Panc1 (cell line): ENCODE results near the gene COL23A1. TPM values are rescaled to one million over a fixed set of nuclear protein-coding genes. Genes with fewer than 3 reads are reported as not detected.

ENCODE experiments used
- ATAC-seq: fragments of 200-7000 bp; cut with Tn5 transposase; 2 replicates; pipeline ENCODE4 v1.9.1; 2020; ENCODE audit warnings: mild to moderate bottlenecking, moderate library complexity
- BruUV-seq: library from RNA; stranded (reverse); fragments of 400-500 nt; replicated peaks from 2 replicates; lab custom pipeline; 2021; lab: Mats Ljungman, UMichigan
- CTCF ChIA-PET: fragments of 300-600 bp; sonication (Branson Sonifier 250); formaldehyde crosslinking; loops from one replicate; lab custom pipeline; 2022; ENCODE audit warnings: antibody characterized with exemption; lab: Charles Lee
- POLR2A ChIA-PET: fragments of 300-600 bp; sonication (Branson Sonifier 250); formaldehyde crosslinking; loops from one replicate; lab custom pipeline; 2022; ENCODE audit warnings: antibody characterized with exemption; lab: Charles Lee
- DNase-seq: peaks from one replicate; pipeline ENCODE4 v3.0.0-alpha.2; 2010; ENCODE audit warnings: low read depth, low spot score
- H3K27ac ChIP-seq: 2 replicates; pipeline ENCODE4 v1.5.1; 2011; ENCODE audit warnings: mild to moderate bottlenecking, low read length, inconsistent platforms
- H3K27me3 ChIP-seq: fragments of 200-500 bp; sonication (Bioruptor generic); 2 replicates; pipeline ENCODE4 v1.6.0; 2014; ENCODE audit warnings: low read length, inconsistent platforms; ENCODE audit not compliant: control insufficient read depth, insufficient read depth
- H3K36me3 ChIP-seq: fragments of 200-500 bp; sonication (Bioruptor generic); 2 replicates; pipeline ENCODE4 v1.5.1; 2014; ENCODE audit warnings: inconsistent platforms, mild to moderate bottlenecking, low read length, moderate library complexity; ENCODE audit not compliant: control insufficient read depth, insufficient read depth
- H3K4me1 ChIP-seq: 2 replicates; pipeline ENCODE4 v1.5.1; 2011; ENCODE audit warnings: inconsistent platforms, mild to moderate bottlenecking, low read length, moderate library complexity; ENCODE audit not compliant: control insufficient read depth, insufficient read depth
- H3K4me3 ChIP-seq, 2 experiments: 2 replicates each; pipeline ENCODE4 v1.5.1; 2011 to 2012; ENCODE audit warnings: low read depth in 2 of 2, low read length in 2 of 2, mild to moderate bottlenecking in 2 of 2, inconsistent platforms in 1 of 2, moderate library complexity in 1 of 2
- H3K9me3 ChIP-seq: fragments of 200-500 bp; sonication (Bioruptor generic); 2 replicates; pipeline ENCODE4 v1.5.1; 2014; ENCODE audit warnings: low read depth, mild to moderate bottlenecking, inconsistent platforms, low read length, moderate library complexity; ENCODE audit not compliant: control insufficient read depth, insufficient read depth
- CTCF ChIP-seq: fragments of 450-650 bp; IDR thresholded peaks from 2 replicates; pipeline ENCODE4 v1.5.1; 2017; ENCODE audit warnings: mild to moderate bottlenecking
- POLR2AphosphoS5 ChIP-seq: IDR thresholded peaks from 2 replicates; pipeline ENCODE4 v1.6.1; 2012; ENCODE audit warnings: mild to moderate bottlenecking, low read depth, low read length, moderate library complexity
- REST ChIP-seq, 2 experiments: IDR thresholded peaks; 2 replicates each; pipeline ENCODE4 v1.6.1; 2011 to 2012; ENCODE audit warnings: low read depth in 2 of 2, control low read depth in 1 of 2, low read length in 1 of 2, mild to moderate bottlenecking in 1 of 2, moderate library complexity in 1 of 2; ENCODE audit not compliant: insufficient read depth in 1 of 2
- SIN3A ChIP-seq: IDR thresholded peaks from 2 replicates; pipeline ENCODE4 v1.6.1; 2012; ENCODE audit warnings: low read depth, mild to moderate bottlenecking, low read length, moderate library complexity, borderline replicate concordance; ENCODE audit not compliant: insufficient read depth
- TCF7L2 ChIP-seq: IDR thresholded peaks from 2 replicates; pipeline ENCODE4 v1.6.1; 2011; ENCODE audit warnings: mild to moderate bottlenecking, low read depth, low read length, inconsistent platforms
- in situ Hi-C: cut with HindIII; loops from 2 replicates; pipeline ENCODE4 v1.10.0; 2016; ENCODE audit warnings: low sequenced_read_pairs, low pct_unique_long_range_greater_than_20kb
- intact Hi-C: fragments of 100-400 bp; cut with micrococcal nuclease; formaldehyde crosslinking; loops from one replicate; pipeline ENCODE4 v1.10.0; 2022; ENCODE audit not compliant: unreplicated experiment
- total RNA-seq: library from RNA; stranded (reverse); gene quantifications from one replicate; pipeline ENCODE4 v1.2.1, GENCODE V29; 2021; ENCODE audit not compliant: unreplicated experiment

The COL23A1 gene
- total RNA-seq, 1 experiment from 2014 or later: 0.05 TPM

GRCh38 chr5:178626484-178627258, 36.5 kb upstream of the COL23A1 start, which contains the start of gene CLK4:
Gene CLK4 (minus strand): TSS chr5:178627050. CDS start chr5:178623416, 3,634 bp downstream.
- peaks cover 17% of the 10 kb centered on the region for H3K36me3 ChIP-seq
- peaks cover 5% of the 10 kb centered on the region; the same call in 1 of the 2 replicates for H3K9me3 ChIP-seq
- TSS peak; percentile 84 for BruUV-seq
- peak within 1 kb of the TSS; percentile 94 for H3K27ac ChIP-seq
- intact Hi-C loops (no loop called here), in situ Hi-C loops (no loop called here)
- ATAC-seq (peak; percentile 92), DNase-seq (peak; percentile 68)
- ChIA-PET POLR2A (no interaction called here), CTCF (no interaction called here)
- peaks cover 20% of the 10 kb centered on the region for H3K4me1 ChIP-seq
- H3K4me3 ChIP-seq: peak within 1 kb of the TSS; percentile 91 to 99
- H3K27me3 ChIP-seq: no peaks in the 10 kb centered on the region
- peak; percentile 81 for TF ChIP-seq POLR2AphosphoS5
- TF ChIP-seq SIN3A: peak; percentile 37; the same call in 1 of the 2 replicates
- no peak for TF ChIP-seq TCF7L2

- peak; percentile 45 for ATAC-seq
These were observed 35.7 kb upstream of the COL23A1 start for GRCh38 chr5:178625679-178626483.

More at GRCh38 chr5:178625679-178626483, 35.7 kb upstream of the COL23A1 start:
- intact Hi-C loops (no loop called here), in situ Hi-C loops (no loop called here)
- H3K4me3 ChIP-seq: peak overlapping the region; percentile 91 to 99
- TF ChIP-seq TCF7L2: no peak
- TF ChIP-seq CTCF: no peak
- no peak for TF ChIP-seq REST (IDR thresholded peaks at IDR 0.05; ENCODE audit: insufficient read depth in 1 of 2, low read depth in 2 of 2, low read length in 1 of 2)
- TF ChIP-seq POLR2AphosphoS5: no peak
- no peak for TF ChIP-seq SIN3A
- BruUV-seq: no TSS peak
- H3K27ac ChIP-seq: peak overlapping the region; percentile 94
- POLR2A ChIA-PET: interaction anchor here (0.6 to 1.1 kb wide), 2 partner anchors 31 to 108 kb away, joined by 5 to 10 read pairs; no protein-coding TSS in a partner anchor
- peaks cover 20% of the 10 kb centered on the region for H3K4me1 ChIP-seq
- peaks cover 22% of the 10 kb centered on the region for H3K36me3 ChIP-seq
- CTCF ChIA-PET: interaction anchor here (0.5 to 0.7 kb wide), 2 partner anchors 22 to 314 kb away, joined by 3 to 5 read pairs; no protein-coding TSS in a partner anchor
- H3K27me3 ChIP-seq: no peaks in the 10 kb centered on the region
- DNase-seq: no peak
- peaks cover 5% of the 10 kb centered on the region; the same call in 1 of the 2 replicates for H3K9me3 ChIP-seq
